Stimulated activated CD8-positive, alpha-beta memory T cell treated with anti-CD3 and anti-CD28 coated beads, Interleukin-12 subunit alpha, Interleukin-12 subunit beta, amount 100 ng/mL, for 24 hours (primary cell): ENCODE measurements around the gene NRROS.
"Not testable (repeated sequence)": the region's sequence is repeated elsewhere in the genome, so short reads cannot be mapped to it uniquely, and the experiment has no call there.

Experiments used
- DNase-seq: peaks from one replicate; pipeline ENCODE4 v3.0.0-alpha.2; 2020; ENCODE audit errors: extremely low read depth

The NRROS gene

DNA sequence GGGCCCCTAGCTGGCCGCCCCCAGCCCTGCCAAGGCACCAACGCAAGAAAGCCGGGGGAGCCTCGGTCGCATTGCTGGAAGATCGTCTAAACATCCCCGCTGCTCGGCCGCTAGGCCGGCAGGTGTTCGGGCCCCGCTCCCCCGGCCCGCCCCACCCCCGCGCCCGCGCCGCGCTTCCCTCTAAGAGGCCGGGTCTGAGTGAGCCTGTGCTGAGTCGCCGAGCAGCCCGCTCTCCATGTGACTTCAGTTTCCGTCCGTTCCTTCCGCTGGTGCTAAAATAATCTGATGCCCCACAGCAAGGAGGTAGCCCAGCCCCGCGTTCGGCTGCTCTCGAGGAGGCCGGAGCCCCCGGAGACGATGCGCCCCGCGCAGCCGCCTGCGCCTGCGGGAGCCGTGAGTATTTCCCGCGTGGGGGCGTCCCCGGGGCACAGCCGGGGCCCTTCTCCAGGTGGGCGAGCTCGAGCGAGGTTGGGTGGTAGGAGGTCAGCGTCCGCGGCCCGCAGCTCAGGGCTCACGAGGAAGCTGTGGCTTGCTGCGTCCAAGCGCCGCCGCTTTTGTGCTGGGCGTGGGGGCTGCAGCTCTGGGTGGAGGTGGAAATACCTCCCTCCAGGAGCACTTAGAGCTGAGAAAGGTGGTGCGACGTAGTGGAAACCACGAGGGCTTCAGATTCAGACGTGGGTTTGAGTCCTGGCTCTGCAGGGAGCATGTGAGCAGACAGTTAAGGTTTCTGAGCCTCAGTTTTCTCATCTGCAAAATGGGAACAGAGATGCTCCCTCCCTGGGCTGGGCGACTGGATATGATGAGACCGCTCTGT, at the start of gene NRROS:
NRROS (plus strand) TSS at position 212 of the 814 bp plus-strand sequence. CDS start 14,846 bp downstream, outside the sequence.
- DNase-seq, result no peak

DNA sequence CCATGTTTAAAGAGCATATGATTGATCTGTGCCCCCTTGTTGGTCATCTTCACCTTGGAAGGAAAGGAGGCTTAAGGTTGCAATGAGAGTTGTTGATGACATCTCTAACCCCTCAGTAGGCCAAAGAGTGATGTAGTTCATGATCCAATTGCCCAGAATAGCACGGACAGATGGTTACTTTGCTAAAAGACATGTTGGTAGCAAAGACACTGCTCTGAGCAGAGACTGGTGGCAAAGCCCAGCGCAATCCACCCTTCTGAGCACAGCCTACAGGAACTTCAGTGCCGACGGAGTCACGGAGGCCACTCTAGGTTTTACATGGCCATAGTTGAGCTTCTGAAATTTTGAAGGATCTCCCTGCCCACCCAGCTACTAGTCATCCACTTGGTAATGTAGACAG, 49.2 kb upstream of the NRROS start:
- DNase-seq, result no peak

DNA sequence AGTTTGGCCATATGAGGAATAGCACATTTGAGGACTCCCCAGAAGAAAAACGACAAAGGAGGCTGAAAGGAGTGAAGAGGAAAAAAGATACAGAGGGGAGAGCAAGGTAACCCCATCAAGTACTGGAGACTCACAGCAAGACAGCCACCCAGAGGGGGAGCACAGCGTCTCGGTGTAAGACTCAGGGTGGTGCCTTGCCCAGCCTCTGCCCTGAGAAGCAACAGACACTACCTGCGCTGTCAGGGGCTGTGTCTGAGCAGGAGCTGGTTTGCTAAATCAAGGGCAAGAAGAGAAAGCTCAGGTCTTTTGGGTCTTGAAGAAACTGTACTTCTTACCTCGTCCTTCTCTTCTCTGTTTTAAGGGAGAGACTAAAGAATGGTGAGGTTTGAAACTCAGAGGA, 43.1 kb upstream of the NRROS start:
- no peak for DNase-seq

DNA sequence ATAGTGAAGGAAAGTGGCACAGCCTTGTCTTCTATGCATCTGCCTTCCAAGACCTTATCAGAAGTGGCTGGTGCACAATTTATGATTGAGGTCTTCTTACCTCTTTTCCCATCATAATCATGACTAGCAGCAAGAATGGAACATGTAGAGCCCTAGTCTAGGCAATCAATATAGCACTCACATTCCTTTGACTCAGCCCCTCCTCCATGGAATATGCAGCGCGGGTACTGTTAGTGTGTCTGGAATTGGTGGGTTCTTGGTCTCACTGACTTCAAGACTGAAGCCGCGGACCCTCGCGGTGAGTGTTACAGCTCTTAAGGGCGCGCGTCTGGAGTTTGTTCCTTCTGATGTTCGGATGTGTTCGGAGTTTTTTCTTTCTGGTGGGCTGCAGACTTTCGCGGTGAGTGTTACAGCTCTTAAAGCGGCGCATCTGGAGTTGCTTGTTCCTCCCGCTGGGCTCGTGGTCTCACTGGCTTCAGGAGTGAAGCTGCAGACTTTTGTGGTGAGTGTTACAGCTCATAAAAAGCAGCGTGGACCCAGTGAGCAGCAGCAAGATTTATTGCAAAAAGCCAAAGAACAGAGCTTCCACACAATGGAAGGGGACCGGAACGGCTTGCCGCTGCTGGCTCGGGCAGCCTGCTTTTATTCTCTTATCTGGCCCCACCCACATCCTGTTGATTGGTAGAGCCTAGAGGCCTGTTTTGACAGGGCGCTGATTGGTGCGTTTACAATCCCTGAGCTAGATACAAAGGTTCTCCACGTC, 41.3 kb upstream of the NRROS start:
- not testable (repeated sequence) for DNase-seq

DNA sequence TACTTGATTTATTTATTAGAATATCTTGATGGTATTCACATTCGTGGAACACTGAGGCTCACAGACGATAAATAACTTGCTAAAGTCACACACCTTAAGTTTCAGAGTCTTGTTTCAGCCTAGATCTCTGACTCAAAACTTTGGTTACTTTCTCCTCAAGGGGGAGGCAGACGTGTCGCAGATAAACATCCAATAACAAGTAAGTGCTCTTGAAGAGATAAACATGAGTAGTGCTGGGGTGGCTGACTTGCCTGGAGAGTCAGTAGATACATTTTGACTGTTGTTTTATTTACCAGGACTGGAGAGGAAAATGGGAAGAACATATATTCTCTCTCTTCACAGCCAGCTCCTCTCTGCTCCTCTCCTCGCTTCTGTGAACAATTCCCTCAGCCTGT, 39.8 kb upstream of the NRROS start:
- no peak for DNase-seq

DNA sequence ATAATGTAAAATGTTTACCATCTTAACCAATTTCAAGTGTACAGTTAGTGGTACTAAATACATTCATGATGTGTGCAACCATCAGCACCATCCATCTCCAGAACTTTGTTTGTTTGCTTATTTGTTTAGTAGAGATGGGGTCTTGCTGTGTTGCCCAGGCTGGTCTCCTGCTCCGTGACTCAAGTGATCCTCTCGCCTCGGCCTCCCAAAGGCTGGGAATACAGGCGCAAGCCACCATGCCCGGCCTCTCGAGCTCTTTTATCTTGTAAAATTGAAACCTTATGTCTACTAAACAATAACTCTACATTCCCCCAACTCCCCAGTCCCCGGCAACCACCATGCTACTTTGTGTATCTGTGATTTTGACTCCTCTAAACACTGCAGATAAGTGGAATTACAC, 39.1 kb upstream of the NRROS start:
- DNase-seq, result no peak

DNA sequence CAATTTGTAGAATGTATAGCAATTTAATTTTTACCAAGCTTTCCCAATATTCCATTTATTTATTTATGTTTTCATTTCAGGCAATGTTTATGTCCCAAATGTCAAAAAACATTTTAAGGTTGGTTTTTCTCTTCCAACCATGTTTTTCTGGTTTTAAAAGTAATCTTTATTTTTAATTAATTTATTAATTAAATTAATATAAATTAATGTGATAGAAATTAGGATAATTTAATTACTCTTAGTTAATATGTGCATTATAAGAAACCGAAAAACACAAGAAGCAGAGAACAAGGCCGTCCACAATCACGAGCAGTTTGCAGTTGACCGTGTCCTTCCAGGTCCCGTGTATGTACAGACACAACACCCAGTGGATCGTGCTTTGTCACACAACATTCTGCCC, 36.8 kb upstream of the NRROS start:
- no peak for DNase-seq

DNA sequence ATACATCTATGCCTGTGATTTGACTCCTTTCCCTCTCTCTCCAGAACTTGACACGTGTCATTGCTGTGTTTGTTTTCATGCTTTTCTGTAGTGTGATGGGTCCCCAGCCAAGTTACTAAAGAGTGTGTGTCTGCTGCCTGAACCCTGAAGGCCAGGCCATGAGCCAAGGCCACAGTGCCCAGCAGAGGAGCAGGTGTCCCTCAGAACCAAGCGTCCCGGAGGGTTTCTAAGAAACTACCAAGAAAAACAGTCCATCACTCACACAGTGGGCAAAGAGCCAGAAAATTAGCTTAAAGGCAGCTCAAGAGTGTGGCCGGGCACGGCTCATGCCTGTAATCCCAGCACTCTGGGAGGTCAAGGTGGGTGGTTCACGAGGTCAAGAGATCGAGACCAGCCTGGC, 35.8 kb upstream of the NRROS start:
- no peak for DNase-seq

DNA sequence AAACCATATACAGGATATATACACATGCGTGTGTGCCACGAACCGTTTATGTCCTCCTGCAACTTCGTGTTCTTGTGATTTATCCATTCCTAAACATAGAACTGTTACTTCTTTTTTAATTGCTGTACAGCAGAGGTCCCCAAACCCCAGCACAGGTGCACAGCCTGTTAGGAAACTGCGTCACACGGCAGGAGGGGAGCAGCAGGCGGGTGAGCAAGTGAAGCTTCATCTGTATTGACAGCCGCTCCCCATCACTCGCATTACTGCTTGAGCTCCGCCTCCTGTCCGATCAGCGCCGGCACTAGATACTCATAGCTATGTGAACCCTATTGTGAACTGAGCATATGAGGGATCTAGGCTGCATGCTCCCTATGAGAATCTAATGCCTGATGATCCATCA, 34.9 kb upstream of the NRROS start:
- DNase-seq, result peak; percentile 15

DNA sequence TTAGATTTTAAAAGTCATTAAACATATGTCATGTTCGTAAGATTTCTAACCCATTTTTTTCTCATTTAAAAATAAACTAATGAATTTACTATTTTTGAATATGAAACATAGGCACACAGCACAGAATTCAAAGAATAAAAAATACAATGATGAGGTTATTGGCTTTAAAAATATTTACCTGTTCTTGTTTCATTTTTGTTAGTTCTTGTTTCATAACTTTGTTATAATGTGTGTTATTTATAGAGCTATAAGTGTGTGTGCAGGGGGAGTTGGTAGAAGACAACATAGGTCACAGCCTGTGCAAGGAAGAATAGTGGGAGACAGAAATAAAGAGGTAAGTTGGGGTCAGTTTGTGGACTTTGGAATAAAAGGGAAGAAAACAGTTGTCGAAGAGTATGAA, 30.8 kb upstream of the NRROS start:
- DNase-seq, result no peak

DNA sequence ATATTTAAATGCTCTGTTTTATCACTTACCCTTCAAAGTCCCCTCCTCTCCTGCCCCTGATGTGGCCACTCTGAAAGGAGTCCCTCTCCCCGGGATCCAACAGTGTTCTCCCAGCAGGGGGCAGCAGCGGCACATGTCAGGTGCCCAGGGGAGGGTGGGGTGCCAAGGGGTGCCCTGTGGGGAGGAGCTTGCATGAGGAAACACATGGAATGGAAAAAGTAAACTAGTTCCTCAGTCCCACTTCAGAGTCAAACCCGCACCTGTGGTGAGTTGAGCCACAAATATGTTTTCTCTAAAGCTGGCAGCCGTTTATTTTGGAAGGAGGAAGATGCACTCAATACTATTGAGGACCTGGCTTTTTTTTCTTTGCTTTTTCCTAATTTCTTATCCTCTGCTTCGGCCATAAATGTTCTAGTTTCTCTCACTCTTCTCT, 30.1 kb upstream of the NRROS start:
- DNase-seq, result peak; percentile 85

DNA sequence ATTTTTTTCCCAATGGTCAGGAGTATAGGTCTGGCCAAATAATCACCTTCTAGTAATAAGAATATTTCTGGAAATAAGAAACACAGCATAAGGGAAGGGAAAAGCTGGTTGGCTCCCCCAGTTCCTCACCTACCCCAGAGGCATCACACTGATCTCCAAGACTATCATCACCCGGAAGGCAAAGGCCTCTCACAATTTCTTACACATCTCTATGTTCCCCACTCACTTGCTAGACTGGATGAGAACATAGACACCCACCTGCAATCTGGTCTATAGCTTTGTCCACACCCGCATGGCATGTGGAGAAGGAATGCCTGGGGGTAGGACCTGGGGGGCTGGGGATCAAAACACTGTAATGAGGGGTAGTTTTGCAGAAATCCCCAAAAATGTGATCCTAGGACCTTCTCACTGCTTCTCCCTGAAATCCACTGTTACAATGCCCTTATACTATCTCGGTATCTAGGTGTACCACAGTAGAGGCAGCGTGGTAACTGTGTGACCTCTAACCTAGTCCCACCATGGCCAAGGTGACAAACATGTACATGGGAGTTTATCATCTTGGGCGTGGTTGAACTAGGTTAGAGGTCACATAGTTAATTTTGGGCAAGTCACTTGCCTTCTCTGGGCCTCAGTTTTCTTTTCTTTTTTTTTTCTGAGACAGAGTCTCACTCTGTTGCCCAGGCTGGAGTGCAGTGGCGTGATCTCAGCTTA, 29.5 kb upstream of the NRROS start:
- DNase-seq, result no peak

DNA sequence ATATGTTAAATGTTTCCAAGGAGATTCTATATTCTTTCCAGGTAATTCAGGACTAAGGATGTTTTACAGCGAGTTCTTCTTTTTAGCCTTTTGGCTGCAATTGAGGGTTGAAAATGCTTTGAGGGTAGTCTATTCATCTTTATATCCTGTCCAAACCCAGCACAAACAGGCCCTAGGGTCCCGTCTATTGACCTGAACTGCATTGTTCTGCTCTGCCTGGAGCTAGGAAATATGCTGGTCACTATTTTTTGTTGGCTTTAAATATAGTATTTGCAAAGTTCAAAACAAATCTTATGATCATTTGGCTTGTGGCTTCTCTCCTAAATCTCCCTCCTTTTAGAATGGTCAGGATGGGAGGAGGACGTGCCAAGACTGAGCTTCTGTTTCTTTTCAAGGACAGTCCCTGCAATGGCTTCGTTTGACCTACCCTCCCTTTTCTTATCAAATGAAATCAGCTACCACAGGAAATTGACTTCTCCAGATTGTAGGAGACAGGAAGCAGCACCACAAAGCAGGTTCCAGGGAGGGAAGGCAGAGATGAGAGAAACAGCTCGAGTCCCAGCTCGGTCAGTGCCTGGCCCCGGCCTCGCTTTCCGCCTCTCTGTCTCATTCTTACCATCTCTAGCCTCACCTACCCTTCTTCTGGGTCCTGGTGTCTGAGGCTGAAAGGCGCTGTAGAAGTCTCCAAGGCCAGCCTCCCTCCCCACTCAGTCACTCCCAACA, 27.6 kb upstream of the NRROS start:
- no peak for DNase-seq

DNA sequence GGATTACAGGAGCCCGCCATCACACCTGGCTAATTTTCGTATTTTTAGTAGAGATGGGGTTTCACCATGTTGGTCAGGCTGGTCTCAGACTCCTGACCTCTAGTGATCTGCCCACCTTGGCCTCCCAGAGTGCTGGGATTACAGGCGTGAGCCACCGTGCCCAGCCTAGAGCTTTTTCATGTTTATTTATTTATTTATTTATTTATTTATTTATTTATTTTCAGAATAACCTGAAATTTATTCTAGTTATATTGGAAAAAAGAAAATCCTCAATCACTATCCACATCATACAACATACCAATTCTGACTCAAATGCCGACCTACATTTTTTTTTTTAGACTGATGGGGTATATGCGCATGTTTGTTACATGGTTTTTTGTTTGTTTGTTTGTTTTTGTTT, 24.3 kb upstream of the NRROS start:
- DNase-seq, result not testable (repeated sequence)

DNA sequence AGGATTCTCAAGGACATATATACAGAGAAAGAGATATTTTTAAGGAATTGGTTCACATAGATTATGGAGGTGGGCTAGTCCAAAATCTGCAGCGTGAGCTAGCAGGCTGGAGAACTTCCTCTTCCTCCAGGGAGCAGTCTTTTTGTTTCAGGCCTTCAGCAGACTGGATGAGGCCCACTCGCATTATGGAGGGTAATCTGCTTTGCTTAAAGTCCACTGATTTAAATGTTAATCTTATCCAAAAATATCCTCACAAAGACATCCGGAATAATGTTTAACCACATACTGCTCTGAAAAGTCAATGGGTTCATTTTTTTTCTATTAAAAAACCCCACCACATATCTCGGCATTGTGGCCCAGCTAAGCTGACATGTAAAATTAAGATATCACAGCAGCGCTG, 22.2 kb upstream of the NRROS start:
- DNase-seq, result no peak

DNA sequence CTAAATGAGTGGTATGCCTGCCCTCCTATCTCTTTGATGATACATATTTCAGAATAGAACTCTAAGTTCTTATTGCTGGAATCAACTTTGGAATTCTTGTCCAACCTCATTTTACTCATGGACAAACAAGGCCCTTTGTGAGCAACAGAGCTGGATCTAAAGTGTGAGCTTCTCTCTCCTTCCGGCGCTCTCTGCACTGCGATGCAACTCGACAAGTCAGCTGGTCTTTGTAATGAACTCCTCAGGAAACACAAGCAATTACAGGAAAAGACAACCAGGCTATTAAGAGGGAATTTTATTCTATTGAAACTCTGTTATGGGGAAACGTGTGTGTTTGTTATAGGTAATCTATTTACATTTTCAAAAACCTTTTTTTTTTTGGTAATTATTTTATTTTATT, 20.3 kb upstream of the NRROS start:
- no peak for DNase-seq

DNA sequence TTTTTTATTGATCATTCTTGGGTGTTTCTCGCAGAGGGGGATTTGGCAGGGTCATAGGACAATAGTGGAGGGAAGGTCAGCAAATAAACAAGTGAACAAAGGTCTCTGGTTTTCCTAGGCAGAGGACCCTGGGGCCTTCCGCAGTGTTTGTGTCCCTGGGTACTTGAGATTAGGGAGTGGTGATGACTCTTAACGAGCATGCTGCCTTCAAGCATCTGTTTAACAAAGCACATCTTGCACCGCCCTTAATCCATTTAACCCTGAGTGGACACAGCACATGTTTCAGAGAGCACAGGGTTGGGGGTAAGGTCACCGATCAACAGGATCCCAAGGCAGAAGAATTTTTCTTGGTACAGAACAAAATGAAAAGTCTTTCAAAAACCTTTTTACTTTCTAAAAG, 19.9 kb upstream of the NRROS start:
- not testable (repeated sequence) for DNase-seq

DNA sequence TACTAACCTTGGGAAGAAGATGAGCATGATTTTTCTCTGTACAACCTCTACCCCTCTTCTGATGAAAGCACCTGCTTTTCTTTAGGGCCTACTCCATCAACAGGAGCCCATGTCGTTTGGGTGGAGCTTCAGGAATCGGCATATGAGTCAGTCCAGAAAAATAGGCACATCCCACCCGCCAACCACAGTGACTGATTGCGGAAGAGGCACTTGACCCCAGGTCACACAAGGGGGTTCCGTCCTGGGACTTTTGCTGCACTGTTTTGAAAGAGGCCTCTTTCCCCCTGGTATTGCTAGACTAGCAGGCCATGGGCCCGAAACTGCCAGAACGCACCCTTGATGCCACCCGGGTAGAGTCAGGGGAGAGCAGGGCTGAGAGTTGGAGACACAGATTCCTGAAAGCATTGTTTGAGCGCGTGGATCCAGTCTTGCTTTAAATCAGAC, 19.3 kb upstream of the NRROS start:
- no peak for DNase-seq

DNA sequence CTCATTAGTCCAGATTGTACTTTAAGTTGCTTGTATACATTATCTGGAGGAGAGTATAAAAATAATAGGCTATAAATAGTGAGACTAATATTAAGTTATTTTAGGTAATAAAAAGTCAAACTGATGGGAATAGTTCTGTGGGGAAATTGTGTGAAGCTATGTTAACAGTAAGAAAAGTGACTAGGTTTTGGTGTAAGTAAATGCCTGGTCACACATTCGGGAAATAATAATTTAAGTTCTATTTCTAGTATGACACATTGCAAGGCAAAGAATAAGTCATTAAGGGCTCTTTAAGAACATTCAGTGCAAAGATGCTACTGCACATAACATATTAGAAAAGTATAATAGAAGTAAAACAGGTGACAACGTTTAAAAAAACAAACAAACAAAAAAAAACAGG, 18.8 kb upstream of the NRROS start:
- DNase-seq, result no peak

DNA sequence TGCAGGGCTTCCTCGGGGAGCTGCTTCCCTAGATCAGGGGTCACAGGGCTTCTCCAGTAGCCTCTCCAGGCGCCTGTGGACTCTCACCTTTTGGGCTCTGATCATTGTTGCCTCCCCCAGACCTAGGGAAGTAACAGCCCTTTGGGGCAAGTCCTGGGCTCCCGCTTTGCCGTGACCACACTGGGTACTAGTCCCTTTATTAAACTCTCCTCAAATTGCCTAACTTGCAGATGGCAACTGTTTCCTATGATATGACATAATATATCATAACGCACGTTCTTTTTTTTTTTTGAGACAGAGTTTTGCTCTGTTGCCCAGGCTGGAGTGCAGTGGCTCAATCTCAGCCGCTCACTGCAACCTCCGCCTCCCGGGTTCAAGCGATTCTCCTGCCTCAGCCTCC, 17.9 kb upstream of the NRROS start:
- DNase-seq, result no peak

DNA sequence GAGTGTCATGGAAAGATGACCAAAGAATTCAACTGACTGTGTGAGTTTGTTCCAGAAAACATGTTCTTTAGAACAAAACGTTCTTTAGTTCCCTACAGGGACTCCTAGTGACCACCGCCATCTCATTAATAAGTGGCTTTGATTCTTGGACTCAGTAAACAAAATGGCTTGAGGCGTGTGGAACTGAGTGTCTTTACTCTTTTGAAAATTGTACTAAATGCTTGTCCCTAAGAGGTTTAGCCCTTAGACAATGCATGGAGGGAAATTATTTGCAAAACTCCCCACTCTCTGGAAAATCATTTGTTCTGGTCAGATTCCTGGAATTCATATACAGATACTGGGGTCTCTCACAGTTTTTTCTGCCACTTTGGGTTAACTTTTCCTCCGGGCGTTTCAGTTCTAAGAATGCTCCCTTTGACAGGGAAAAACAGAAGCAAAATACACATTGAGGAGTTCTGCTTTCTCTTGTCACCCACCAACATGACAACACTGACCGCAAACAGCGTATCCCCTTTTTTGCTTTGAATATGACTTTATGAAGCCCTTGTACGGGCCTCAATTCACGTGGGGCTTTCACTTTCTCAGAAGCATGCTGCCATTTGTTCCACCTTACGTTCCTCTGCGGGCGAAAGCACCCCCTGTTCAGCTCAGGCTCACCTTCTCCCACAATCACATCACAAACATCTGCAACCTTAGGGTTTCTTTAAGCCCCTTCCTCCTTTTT, 15.3 kb upstream of the NRROS start:
- no peak for DNase-seq
